ENCODE measurements around the gene ABCC3. TPM values are rescaled to one million over a fixed set of nuclear protein-coding genes. Genes with fewer than 3 reads are reported as not detected.

Gene ABCC3
- total and polyA plus RNA-seq, 3 experiments from 2014 or later = 0.37 to 0.69 TPM; not detected in 1

DNA sequence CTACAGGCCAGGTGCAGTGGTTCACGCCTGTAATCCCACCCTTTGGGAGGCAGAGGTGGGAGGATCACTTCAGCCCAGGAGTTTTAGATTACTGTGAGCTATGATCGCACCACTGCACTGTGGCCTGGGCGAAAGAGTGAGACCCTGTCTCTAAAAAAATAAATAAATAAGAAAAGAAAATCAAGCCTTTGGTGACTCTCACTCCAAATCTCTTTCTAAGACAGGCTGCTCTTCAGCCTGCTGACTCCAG lies 976 bp downstream of the ABCC3 start:
- no peaks in the 10 kb centered on the region for H3K4me1 ChIP-seq (ENCODE audit: insufficient read depth, low read length)
- CTCF ChIA-PET = interaction anchor here (1.4 kb wide), 1 partner anchor 9 kb away, joined by 5 read pairs; no protein-coding TSS in a partner anchor
- peaks cover 35% of the 10 kb centered on the region for H3K27me3 ChIP-seq (ENCODE audit: insufficient read depth, low read length, poor library complexity, severe bottlenecking)
- H3K36me3 ChIP-seq (ENCODE audit: insufficient read depth, low read length) = no peaks in the 10 kb centered on the region
- no peak for DNase-seq
- Mint-ChIP-seq H3K9me3 (no peaks in the 10 kb centered on the region), H3K4me3 (no peak overlapping the region), H3K4me1 (peaks cover 0 to 3% (median 3%) of the 10 kb centered on the region in 3 donors), H3K36me3 (no peaks in the 10 kb centered on the region), H3K27me3 (peaks cover 48 to 71% of the 10 kb centered on the region in 2 donors), H3K27ac (no peak overlapping the region)
- H3K27ac ChIP-seq (ENCODE audit: low read depth, low read length) = no peak overlapping the region
- POLR2A ChIA-PET = no interaction called here
- H3K4me3 ChIP-seq (ENCODE audit: low read length) = no peak overlapping the region
- no peaks in the 10 kb centered on the region for H3K9me3 ChIP-seq (ENCODE audit: low read length)

DNA sequence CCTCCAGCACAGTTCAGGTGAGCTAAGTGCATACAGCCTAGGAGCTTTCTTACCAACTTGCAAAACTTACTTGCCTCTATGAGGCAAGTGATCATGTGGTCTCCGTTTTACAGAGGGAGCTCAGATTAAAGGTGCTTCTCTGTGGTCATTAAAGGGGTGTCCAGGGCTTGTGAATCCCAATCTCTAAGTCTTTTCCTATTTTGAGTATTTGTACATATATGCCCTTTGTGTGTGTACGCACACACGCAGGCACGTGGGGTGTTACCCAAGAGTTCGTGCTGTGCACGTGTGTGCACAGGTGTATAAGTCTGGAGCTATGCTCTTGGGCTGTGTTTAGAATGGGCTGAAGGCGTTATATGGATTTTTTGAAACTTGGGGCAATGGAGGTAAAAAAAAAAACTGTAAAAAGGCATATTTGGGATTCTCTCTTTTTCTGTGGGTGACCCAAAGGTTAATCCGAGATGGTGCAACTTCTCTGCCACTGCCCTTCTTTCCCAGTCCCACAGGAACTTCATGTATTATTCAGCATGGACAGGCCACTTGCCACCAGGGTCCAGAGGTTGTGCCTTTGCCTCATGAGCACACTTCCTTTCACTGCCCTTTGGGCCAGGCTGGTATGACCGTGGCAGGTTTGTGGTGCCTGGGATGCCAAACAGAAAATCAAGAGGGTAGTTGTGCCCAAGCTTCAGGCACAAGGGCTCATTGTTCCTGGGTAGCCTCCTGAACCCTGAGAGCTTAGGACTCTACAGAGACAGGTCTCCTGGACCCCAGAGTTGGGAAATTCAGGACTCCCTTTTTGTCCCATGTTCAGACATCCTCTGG lies 1.5 kb downstream of the ABCC3 start:
- no peaks in the 10 kb centered on the region for H3K36me3 ChIP-seq (ENCODE audit: insufficient read depth, low read length)
- Mint-ChIP-seq H3K4me1 (peaks cover 0 to 3% (median 3%) of the 10 kb centered on the region in 3 donors), H3K9me3 (no peaks in the 10 kb centered on the region), H3K27me3 (peaks cover 48 to 69% of the 10 kb centered on the region in 2 donors), H3K36me3 (no peaks in the 10 kb centered on the region), H3K4me3 (no peak overlapping the region), H3K27ac (no peak overlapping the region)
- H3K9me3 ChIP-seq (ENCODE audit: low read length) = no peaks in the 10 kb centered on the region
- DNase-seq = no peak
- H3K4me3 ChIP-seq (ENCODE audit: low read length) = no peak overlapping the region
- H3K4me1 ChIP-seq (ENCODE audit: insufficient read depth, low read length) = no peaks in the 10 kb centered on the region
- POLR2A ChIA-PET = no interaction called here
- peaks cover 35% of the 10 kb centered on the region for H3K27me3 ChIP-seq (ENCODE audit: insufficient read depth, low read length, poor library complexity, severe bottlenecking)
- H3K27ac ChIP-seq (ENCODE audit: low read depth, low read length) = no peak overlapping the region
- CTCF ChIA-PET = interaction anchor here (1.0 to 1.4 kb wide), 3 partner anchors 10 to 61 kb away, joined by 3 to 5 read pairs (median 4); no protein-coding TSS in a partner anchor

DNA sequence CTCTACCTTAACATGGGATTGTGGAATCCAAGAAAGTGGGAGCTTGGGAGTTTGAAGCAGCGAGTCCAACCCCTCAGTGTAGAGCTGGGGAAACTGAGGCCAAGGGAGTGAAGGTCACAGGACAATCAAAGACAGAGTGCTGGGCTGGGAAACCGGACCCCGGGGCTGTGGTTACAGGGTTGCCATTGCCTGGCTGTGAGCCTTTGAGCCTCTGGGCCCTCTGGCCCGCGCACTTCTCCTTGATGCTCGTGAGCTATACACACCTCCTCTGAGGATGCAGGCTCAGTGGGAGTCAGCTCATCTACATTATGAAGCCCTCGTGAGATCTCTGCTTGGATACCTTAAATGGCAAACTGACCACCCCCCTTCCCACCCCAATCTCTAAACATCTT lies 2.1 kb downstream of the ABCC3 start:
- no peak for DNase-seq
- Histone ChIP-seq H3K9me3 (ENCODE audit: low read length) (no peaks in the 10 kb centered on the region), H3K36me3 (ENCODE audit: insufficient read depth, low read length) (no peaks in the 10 kb centered on the region), H3K27ac (ENCODE audit: low read depth, low read length) (no peak overlapping the region), H3K4me3 (ENCODE audit: low read length) (no peak overlapping the region), H3K27me3 (ENCODE audit: insufficient read depth, low read length, poor library complexity, severe bottlenecking) (peaks cover 33% of the 10 kb centered on the region), H3K4me1 (ENCODE audit: insufficient read depth, low read length) (no peaks in the 10 kb centered on the region)
- Mint-ChIP-seq H3K4me3 (no peak overlapping the region), H3K27me3 (peaks cover 47 to 65% of the 10 kb centered on the region in 2 donors), H3K4me1 (peaks cover 0 to 3% (median 3%) of the 10 kb centered on the region in 3 donors), H3K9me3 (no peaks in the 10 kb centered on the region), H3K36me3 (no peaks in the 10 kb centered on the region), H3K27ac (no peak overlapping the region)
- POLR2A ChIA-PET = no interaction called here
- CTCF ChIA-PET = interaction anchor here (1.0 to 1.1 kb wide), 2 partner anchors 11 to 61 kb away, joined by 3 to 4 read pairs; no protein-coding TSS in a partner anchor

DNA sequence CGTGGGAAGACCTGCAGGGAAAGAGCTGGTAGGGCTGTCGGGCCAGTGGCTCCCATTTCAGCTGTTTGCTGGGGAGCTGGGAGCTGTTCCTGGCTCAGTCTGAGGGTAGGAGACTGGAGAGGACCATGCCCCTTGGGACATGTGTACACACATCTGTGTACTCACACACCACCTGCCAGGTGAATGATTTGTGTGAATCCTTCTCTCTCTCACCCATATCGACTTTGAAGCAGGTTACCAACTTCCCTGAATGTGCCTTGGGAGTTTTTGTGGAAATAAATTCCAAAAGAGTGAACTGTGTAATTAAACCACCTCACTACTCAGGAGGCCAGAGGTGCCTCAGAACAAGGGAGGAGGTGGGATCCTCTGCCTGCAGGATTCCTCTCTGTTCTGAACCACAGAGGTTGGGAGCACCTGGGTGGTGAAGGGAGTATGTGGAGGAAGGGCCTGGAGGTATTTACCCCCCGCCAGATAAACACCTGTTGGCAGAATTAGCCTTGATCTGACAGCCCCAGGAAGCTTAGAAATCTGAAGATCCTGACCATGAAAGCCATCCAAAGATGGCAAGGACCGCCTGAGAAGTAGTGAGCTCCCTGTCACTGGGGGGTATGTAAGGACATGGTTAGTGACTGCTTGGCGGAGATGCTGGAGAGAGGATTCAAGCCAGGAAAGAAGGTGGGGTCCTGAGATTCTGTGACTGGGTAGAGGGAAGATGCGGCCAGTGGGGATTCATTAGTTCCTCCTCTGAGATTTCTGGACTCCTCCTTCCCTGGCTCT lies 3.3 kb downstream of the ABCC3 start:
- peaks cover 30% of the 10 kb centered on the region for H3K27me3 ChIP-seq (ENCODE audit: insufficient read depth, low read length, poor library complexity, severe bottlenecking)
- ChIA-PET CTCF (interaction anchor here (0.7 to 1.6 kb wide), 3 partner anchors 10 to 12 kb away, joined by 3 read pairs; no protein-coding TSS in a partner anchor), POLR2A (no interaction called here)
- peaks cover 42 to 57% of the 10 kb centered on the region in 2 donors for H3K27me3 Mint-ChIP-seq
- no peak overlapping the region for H3K27ac Mint-ChIP-seq
- H3K9me3 ChIP-seq (ENCODE audit: low read length) = no peaks in the 10 kb centered on the region
- no peaks in the 10 kb centered on the region for H3K4me1 ChIP-seq (ENCODE audit: insufficient read depth, low read length)
- H3K36me3 ChIP-seq (ENCODE audit: insufficient read depth, low read length) = no peaks in the 10 kb centered on the region
- H3K36me3 Mint-ChIP-seq = no peaks in the 10 kb centered on the region
- no peak overlapping the region for H3K4me3 ChIP-seq (ENCODE audit: low read length)
- H3K4me1 Mint-ChIP-seq = peaks cover 0 to 3% (median 3%) of the 10 kb centered on the region in 3 donors
- H3K4me3 Mint-ChIP-seq = no peak overlapping the region
- no peak overlapping the region for H3K27ac ChIP-seq (ENCODE audit: low read depth, low read length)
- no peaks in the 10 kb centered on the region for H3K9me3 Mint-ChIP-seq
- DNase-seq = no peak

DNA sequence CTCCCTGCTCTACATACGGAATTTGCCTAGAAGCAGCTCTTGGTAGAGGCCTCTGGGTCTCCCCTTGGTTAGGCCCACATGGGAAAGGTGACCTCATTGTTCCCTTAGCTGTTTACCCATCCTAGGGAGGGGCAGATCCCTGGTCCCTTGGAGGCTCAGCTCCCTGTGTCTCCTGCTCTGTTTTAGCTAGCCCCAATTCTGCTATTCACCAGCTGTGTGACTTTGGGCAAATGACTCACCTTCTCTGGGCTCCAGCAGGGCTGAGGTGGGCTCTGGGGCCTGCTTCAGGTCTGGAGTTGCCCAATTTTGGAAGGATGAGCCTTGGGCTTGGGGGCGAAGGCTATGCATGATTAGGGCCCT lies 3.9 kb downstream of the ABCC3 start:
- no peaks in the 10 kb centered on the region for H3K9me3 ChIP-seq (ENCODE audit: low read length)
- CTCF ChIA-PET = interaction anchor here (1.3 to 1.6 kb wide), 2 partner anchors 11 to 12 kb away, joined by 3 read pairs; no protein-coding TSS in a partner anchor
- DNase-seq = no peak
- peaks cover 0 to 3% (median 3%) of the 10 kb centered on the region in 3 donors for H3K4me1 Mint-ChIP-seq
- POLR2A ChIA-PET = no interaction called here
- H3K36me3 ChIP-seq (ENCODE audit: insufficient read depth, low read length) = no peaks in the 10 kb centered on the region
- no peaks in the 10 kb centered on the region for H3K4me1 ChIP-seq (ENCODE audit: insufficient read depth, low read length)
- H3K4me3 ChIP-seq (ENCODE audit: low read length) = no peak overlapping the region
- peaks cover 28% of the 10 kb centered on the region for H3K27me3 ChIP-seq (ENCODE audit: insufficient read depth, low read length, poor library complexity, severe bottlenecking)
- peaks cover 36 to 57% of the 10 kb centered on the region in 2 donors for H3K27me3 Mint-ChIP-seq
- no peak overlapping the region for H3K4me3 Mint-ChIP-seq
- no peaks in the 10 kb centered on the region for H3K36me3 Mint-ChIP-seq
- H3K9me3 Mint-ChIP-seq = no peaks in the 10 kb centered on the region
- H3K27ac Mint-ChIP-seq = no peak overlapping the region
- no peak overlapping the region for H3K27ac ChIP-seq (ENCODE audit: low read depth, low read length)

DNA sequence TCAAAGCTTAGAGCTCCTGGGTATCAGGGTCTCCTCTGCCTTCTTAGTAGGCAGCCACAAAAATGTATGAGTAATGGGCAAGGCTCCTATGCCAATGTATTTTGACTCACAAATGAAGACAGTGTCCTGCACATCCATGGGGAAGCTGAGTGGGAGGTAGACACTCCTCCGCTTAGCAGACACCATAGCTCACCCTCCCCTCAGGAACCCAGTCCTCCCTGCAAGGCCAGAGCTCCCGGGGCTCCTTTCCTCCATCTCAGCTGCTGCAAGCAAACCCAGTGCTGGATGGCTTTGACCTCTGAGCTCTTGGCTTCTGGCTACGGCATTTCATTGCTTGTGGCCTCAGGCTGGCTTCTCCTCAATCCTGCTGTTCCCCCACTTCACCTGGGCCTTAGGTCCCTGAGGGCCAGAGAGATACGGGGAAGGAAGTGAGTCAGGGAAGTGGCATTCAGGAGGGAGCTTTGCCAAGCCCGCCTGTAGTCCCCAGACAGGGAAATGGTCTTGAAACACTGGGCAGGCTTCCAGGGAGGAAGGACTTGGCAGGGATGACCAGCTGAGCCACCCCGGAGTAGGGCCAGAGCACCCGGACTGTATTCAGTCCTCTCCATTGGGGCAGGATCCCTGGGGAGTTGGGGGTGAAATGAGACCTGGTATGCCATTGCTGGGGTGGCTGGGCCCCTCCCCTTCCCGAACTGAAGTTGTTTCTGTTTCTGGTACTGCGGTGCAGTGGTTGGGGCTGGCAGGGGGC lies 4.5 kb downstream of the ABCC3 start:
- DNase-seq = no peak
- Mint-ChIP-seq H3K27me3 (peaks cover 30 to 54% of the 10 kb centered on the region in 2 donors), H3K4me3 (no peak overlapping the region), H3K4me1 (peaks cover 0 to 3% (median 3%) of the 10 kb centered on the region in 3 donors), H3K9me3 (no peaks in the 10 kb centered on the region), H3K36me3 (no peaks in the 10 kb centered on the region), H3K27ac (no peak overlapping the region)
- CTCF ChIA-PET = interaction anchor here (1.6 kb wide), 1 partner anchor 11 kb away, joined by 3 read pairs; no protein-coding TSS in a partner anchor
- Histone ChIP-seq H3K36me3 (ENCODE audit: insufficient read depth, low read length) (no peaks in the 10 kb centered on the region), H3K4me3 (ENCODE audit: low read length) (no peak overlapping the region), H3K9me3 (ENCODE audit: low read length) (no peaks in the 10 kb centered on the region), H3K27me3 (ENCODE audit: insufficient read depth, low read length, poor library complexity, severe bottlenecking) (peaks cover 24% of the 10 kb centered on the region), H3K4me1 (ENCODE audit: insufficient read depth, low read length) (no peaks in the 10 kb centered on the region), H3K27ac (ENCODE audit: low read depth, low read length) (no peak overlapping the region)
- POLR2A ChIA-PET = no interaction called here

DNA sequence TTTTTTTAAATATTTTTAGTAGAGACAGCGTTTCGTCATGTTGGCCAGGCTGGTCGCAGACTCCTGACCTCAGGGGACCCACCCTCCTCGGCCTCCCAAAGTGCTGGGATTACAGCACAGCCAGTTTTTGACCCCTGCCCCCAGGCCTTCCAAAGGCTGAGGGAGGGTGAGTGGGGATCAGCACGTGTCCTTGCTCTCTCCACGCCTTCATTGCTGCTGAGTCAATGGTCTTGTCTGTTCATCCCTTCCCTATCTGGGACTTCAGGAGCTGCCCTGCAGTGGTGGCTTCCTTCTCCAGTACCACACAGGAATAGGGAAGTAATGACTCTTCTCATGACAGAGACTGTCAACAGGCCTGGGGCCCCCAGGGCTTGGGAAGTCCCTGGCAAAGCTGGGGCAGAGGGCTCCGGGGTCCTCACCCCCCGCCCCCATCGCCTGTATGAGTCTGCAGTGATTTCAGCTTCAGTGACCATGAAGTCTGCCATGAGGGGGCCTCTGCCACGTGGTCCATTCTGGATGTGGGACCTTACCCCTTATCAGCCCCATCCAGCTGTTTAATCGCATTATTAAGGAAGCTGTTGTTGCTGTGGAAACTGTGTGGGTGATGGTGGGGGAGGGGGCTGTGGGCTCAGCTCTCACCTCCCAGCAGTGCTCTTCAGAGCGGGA lies 6.1 kb downstream of the ABCC3 start:
- Histone ChIP-seq H3K36me3 (ENCODE audit: insufficient read depth, low read length) (no peaks in the 10 kb centered on the region), H3K27ac (ENCODE audit: low read depth, low read length) (no peak overlapping the region), H3K4me1 (ENCODE audit: insufficient read depth, low read length) (no peaks in the 10 kb centered on the region), H3K4me3 (ENCODE audit: low read length) (no peak overlapping the region), H3K9me3 (ENCODE audit: low read length) (no peaks in the 10 kb centered on the region), H3K27me3 (ENCODE audit: insufficient read depth, low read length, poor library complexity, severe bottlenecking) (peaks cover 16% of the 10 kb centered on the region)
- peaks cover 0 to 3% (median 0%) of the 10 kb centered on the region in 3 donors for H3K4me1 Mint-ChIP-seq
- DNase-seq = no peak
- peaks cover 27 to 47% of the 10 kb centered on the region in 2 donors for H3K27me3 Mint-ChIP-seq
- POLR2A ChIA-PET = no interaction called here
- H3K27ac Mint-ChIP-seq = no peak overlapping the region
- H3K4me3 Mint-ChIP-seq = no peak overlapping the region
- H3K9me3 Mint-ChIP-seq = no peaks in the 10 kb centered on the region
- no peaks in the 10 kb centered on the region for H3K36me3 Mint-ChIP-seq
- CTCF ChIA-PET = no interaction called here
